ENCODE results near the gene RHOT2. TPM values are rescaled to one million over a fixed set of nuclear protein-coding genes. Genes with fewer than 3 reads are reported as not detected.

RHOT2 gene
- total RNA-seq, 1 experiment from 2014 or later, result 98.5 TPM

GRCh38 chr16:671353-672131 is 3.6 kb downstream of the RHOT2 start:
- Histone ChIP-seq H3K79me2 (ENCODE audit: insufficient read depth, low read length) (peaks cover 26% of the 10 kb centered on the region), H2AFZ (ENCODE audit: low read depth, low read length, poor library complexity, severe bottlenecking) (no peak overlapping the region), H3K4me3 (replicated peaks in 1 of 2; ENCODE audit: low read depth in 1 of 2, low read length in 2 of 2) (no peak overlapping the region), H3K4me1 (ENCODE audit: control insufficient read depth in 1 of 2, insufficient read depth in 2 of 2, low read length in 2 of 2) (peaks cover 0 to 10% of the 10 kb centered on the region in 2 experiments; a peak in 1 of 4 replicates), H3K27ac (ENCODE audit: low read depth, low read length) (no peak overlapping the region), H3K9me2 (ENCODE audit: insufficient read depth) (no peaks in the 10 kb centered on the region), H3K4me2 (ENCODE audit: low read length) (no peak overlapping the region), H3K27me3 (ENCODE audit: insufficient read depth, low read length) (no peaks in the 10 kb centered on the region), H4K20me1 (ENCODE audit: insufficient read depth) (no peaks in the 10 kb centered on the region), H3K9ac (ENCODE audit: low read length) (no peak overlapping the region), H3K36me3 (ENCODE audit: control insufficient read depth in 1 of 2, insufficient read depth in 2 of 2, low read length in 2 of 2) (peaks cover 0 to 4% of the 10 kb centered on the region in 2 experiments; a peak in 1 of 4 replicates), H3K9me3 (ENCODE audit: control insufficient read depth in 1 of 2, insufficient read depth in 1 of 2, low read depth in 1 of 2, low read length in 2 of 2) (no peaks in the 10 kb centered on the region)
- intact Hi-C loops (cut with micrococcal nuclease), result no loop called here
- ChIA-PET POLR2A (no interaction called here), RAD21 (ENCODE audit: low non-redundant PET in 1 of 2, low total read pairs in 2 of 2, uncharacterized antibody in 2 of 2, unreplicated experiment in 2 of 2) (no interaction called here), CTCF (no interaction called here)
- ATAC-seq, result no peak
- no TSS peak for BruUV-seq (replicated peaks)
- TF ChIP-seq ZNF274 (IDR thresholded peaks at IDR 0.05; ENCODE audit: low read depth, low read length) (no peak), FOSL1 (IDR thresholded peaks at IDR 0.05; ENCODE audit: low read depth) (no peak), EZH2phosphoT487 (IDR thresholded peaks at IDR 0.05; ENCODE audit: borderline replicate concordance) (no peak), ELF1 (IDR thresholded peaks at IDR 0.05; ENCODE audit: borderline replicate concordance, low read depth) (no peak), ATF3 (IDR thresholded peaks at IDR 0.05) (no peak), ZBTB33 (IDR thresholded peaks at IDR 0.05; ENCODE audit: extremely low read depth, insufficient replicate concordance, low read length) (no peak), JUND (IDR thresholded peaks at IDR 0.05) (no peak), MAX (IDR thresholded peaks at IDR 0.05) (no peak)
- DNase-seq (ENCODE audit: low read depth, low spot score), result no peak

Data from HCT116 (cell line).